Esophagus squamous epithelium (tissue), 4 donors: ENCODE results near the gene APOBEC3H.

ENCODE experiments used
- POLR2A ChIP-seq, 4 donors: fragments of 450-650 bp; IDR thresholded peaks; one replicate each; pipeline ENCODE4 v1.6.1; 2017; ENCODE audit warnings: antibody characterized with exemption in 4 of 4, mild to moderate bottlenecking in 4 of 4, moderate library complexity in 3 of 4
- TF ChIP-seq, protein P1 (sequence below), 6 experiments: fragments of 450-650 bp in 4 of 6; fragments of 200-600 bp in 2 of 6; sonication (generic) in 2 of 6; IDR thresholded peaks; one replicate each; pipeline ENCODE4 v1.5.1; 2016 to 2019; ENCODE audit warnings: antibody characterized with exemption in 6 of 6, mild to moderate bottlenecking in 4 of 6, moderate library complexity in 4 of 6

DNA sequence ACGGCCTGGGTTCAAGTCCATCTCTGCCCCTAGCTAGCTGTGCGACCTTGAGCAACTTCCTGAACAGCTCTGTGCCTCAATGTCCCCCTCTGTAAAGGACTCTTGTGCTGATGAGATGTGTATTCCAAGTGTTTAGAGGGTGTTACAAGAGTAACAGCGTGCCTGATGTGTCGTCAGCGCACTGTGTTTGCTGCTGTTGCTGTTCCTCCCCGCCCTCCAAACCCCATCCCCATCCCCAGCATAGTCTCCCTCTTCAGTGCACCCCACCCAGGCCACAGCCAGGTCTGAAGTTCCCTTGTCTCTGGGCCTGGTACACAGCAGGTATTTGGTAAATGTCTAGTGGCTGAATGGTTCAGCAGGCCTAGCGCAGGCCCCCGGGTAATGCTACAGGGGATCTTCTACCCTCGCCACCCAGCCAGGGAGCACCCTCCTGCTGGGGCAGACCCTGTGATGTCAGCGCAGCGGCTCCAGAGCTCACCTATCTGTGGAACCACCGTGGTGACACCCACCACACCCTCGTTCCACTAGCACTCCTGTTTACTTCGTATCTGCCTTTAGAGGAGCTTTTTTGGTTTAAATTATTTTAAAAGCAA, 45.1 kb downstream of the APOBEC3H start:
- TF ChIP-seq, protein P1, sequence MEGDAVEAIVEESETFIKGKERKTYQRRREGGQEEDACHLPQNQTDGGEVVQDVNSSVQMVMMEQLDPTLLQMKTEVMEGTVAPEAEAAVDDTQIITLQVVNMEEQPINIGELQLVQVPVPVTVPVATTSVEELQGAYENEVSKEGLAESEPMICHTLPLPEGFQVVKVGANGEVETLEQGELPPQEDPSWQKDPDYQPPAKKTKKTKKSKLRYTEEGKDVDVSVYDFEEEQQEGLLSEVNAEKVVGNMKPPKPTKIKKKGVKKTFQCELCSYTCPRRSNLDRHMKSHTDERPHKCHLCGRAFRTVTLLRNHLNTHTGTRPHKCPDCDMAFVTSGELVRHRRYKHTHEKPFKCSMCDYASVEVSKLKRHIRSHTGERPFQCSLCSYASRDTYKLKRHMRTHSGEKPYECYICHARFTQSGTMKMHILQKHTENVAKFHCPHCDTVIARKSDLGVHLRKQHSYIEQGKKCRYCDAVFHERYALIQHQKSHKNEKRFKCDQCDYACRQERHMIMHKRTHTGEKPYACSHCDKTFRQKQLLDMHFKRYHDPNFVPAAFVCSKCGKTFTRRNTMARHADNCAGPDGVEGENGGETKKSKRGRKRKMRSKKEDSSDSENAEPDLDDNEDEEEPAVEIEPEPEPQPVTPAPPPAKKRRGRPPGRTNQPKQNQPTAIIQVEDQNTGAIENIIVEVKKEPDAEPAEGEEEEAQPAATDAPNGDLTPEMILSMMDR (IDR thresholded peaks at IDR 0.05): no peak
- no peak for TF ChIP-seq POLR2A (IDR thresholded peaks at IDR 0.05)
